A549 treated with RU486 at 1 μM for 4 hours (cell line): ENCODE data around the gene PFKFB2. TPM values are rescaled to one million over a fixed set of nuclear protein-coding genes. Genes with fewer than 3 reads are reported as not detected.

Experiments used
- total RNA-seq: library from RNA; stranded (reverse); fragments of 200-300 nt; extraction: Qiagen RNA extraction; gene quantifications from 5 replicates; pipeline ENCODE4 v1.2.3, GENCODE V29; 2022; ENCODE audit warnings: low read depth

The PFKFB2 gene
- total RNA-seq: 5.3 to 6.7 TPM (median 6.2 TPM) in 5 replicates

DNA sequence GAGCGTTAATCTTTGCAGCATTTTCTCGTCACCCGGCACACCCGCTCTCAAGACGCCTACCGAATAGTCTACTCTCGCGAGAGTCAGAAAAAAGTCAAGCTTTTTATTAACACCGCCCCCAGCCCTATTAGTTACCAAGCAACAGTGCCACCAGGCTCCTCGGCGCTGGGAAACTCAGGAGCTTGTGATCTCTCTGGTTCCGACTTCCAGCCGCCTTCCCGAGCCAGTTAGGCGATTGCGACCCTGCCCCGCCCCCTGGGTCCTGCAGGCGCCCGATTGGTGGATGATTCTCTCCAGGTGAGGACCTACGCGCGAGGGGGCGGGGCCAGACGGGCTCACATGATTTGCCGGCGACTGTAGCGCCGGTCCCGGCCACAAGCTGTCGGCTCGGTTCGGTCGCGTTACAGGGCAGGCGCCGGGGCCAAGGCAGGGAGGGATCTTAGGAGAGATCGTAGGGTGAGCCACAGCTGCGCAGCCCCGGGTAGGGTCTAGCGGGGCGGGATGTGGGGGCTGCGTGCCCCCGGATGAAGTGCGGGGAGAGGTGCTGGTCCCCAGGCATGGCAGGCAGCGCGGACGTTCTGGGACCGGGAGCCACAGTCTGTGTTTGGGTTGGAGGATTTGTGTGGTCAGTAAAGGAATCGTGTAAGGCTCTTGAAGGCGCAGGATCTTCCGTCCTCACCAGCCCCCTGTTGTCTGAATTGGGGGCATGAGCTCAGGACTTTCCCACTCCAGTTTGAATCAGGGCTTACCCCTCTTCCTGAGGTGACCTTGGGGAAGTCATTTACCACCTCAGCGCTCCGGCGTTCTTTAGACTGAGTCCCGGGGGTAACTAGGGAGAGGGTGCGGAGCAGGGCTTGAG, at the start of gene PFKFB2:
PFKFB2 (plus strand) TSS at position 365 of the 859 bp plus-strand sequence. CDS start 1,443 bp downstream, outside the sequence.

DNA sequence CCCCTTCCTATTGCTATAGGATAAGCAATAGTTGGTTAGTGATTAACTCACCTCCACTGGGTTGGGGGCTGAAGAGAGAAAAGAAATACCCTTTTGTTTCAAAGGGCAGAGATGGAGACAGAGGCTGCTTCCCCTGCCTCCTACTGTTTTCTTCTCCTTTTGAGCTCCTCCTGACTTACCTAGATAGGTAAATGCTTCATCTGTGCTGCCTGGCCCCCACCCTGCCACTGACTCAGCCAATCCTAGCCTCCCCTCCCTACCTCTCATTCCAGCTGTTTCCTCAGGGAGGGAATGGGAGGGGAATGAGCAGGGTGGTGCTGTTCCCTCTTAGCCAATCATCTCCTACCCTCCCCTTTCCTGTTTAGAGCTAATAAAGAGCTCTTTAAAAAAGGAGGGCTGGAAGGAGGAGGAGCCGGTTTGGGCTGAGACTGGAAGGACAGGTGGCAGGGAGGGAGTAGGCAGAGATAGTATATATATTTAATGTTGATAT, 20.5 kb upstream of the PFKFB2 start, which contains the start of gene C1orf116:
C1orf116 (minus strand) TSS at position 229 of the 490 bp plus-strand sequence. CDS start 5,158 bp downstream, outside the sequence.

GRCh38 chr1:207051191-207051943, 1.7 kb upstream of the PFKFB2 start, which contains the start of gene YOD1:
YOD1 (minus strand) TSS chr1:207051208; CDS start chr1:207051030, 178 bp downstream.

DNA sequence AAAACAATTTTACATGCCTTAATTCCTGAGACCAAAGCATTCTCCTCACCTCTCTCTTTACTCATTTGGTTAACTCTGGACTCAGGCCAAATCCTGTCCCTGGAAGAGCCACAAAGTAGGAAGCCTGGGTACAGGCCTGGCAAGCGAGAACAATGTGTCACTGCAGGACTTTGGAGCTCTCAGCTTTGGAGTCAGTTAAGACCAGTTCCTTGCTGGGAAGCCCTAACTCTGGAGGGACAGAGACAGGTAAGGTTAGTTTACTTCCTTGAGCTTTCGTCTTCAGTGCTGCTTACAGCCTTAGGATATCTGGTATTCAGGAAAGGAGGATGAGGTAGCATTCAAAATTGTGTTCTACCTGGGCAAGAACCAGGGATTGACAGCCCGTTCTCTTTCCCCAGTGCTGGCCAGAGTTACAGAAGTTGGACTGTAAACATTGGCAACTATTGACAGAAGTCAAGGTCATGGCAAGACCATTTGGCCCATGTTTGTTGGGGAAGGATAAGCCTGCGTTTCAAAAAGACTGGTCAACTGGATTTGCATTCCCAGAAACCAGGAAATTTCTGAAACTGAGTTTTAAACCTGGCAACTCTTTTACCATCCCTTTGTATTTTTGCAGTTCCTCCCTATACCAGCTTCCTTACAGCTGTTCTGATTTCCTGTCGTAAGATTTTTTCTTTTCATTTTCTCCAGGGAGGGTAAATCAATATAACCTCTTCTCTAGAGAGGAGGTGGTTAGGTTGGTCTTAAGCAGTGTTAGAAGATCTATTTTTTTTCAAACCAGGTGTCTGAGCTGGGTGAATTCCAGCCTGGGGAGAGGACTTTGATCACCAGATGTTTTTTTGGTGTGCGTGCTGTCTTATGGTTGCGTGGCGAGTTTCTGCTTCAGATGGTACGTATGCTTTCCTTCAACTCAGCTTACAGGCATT, 35.9 kb downstream of the PFKFB2 start, which contains the start of gene C4BPB:
C4BPB (plus strand) TSS at position 160 of the 926 bp plus-strand sequence; CDS start at position 832, 672 bp downstream.

GRCh38 chr1:207103892-207104373, 50.9 kb downstream of the PFKFB2 start, which contains the start of gene C4BPA:
C4BPA (plus strand) TSS chr1:207104233; CDS start chr1:207113026, 8,793 bp downstream.

Other genes with a start within 250 kb of the PFKFB2 start
- gene IL20, start 187.7 kb upstream of the PFKFB2 start, total RNA-seq: not detected in 5 replicates
- 0.17 to 0.35 TPM (median 0.30 TPM) in 5 replicates for gene IL24, start 155.8 kb upstream of the PFKFB2 start, total RNA-seq
- gene FCMR, start 131.3 kb upstream of the PFKFB2 start, total RNA-seq: 3.7 to 7.0 TPM (median 4.5 TPM) in 5 replicates
- not detected in 5 replicates for gene PIGR, start 106.8 kb upstream of the PFKFB2 start, total RNA-seq
- gene FCAMR, start 82.8 kb upstream of the PFKFB2 start, total RNA-seq: not detected in 5 replicates
- gene C1orf116, start 20.5 kb upstream of the PFKFB2 start, total RNA-seq: 3.1 to 4.5 TPM (median 3.7 TPM) in 5 replicates
- 1.9 to 7.0 TPM (median 7.0 TPM) in 5 replicates for gene YOD1, start 2.1 kb upstream of the PFKFB2 start, total RNA-seq
- gene C4BPB, start 35.6 kb downstream of the PFKFB2 start, total RNA-seq: 0.93 to 2.0 TPM (median 1.2 TPM) in 5 replicates
- gene C4BPA, start 51.0 kb downstream of the PFKFB2 start, total RNA-seq: 0.30 to 0.86 TPM (median 0.63 TPM) in 5 replicates